HCT116 (cell line): ENCODE measurements around the gene PRDX1. TPM values are rescaled to one million over a fixed set of nuclear protein-coding genes. Genes with fewer than 3 reads are reported as not detected.
"Not testable (repeated sequence)": the region's sequence is repeated elsewhere in the genome, so short reads cannot be mapped to it uniquely, and the experiment has no call there.

ENCODE experiments used
- ATAC-seq: fragments of 200-7000 bp; cut with Tn5 transposase; 2 replicates; pipeline ENCODE4 v1.9.1; 2020; ENCODE audit warnings: mild to moderate bottlenecking, moderate library complexity
- BruUV-seq: library from RNA; stranded (reverse); fragments of 400-500 nt; replicated peaks from 2 replicates; lab custom pipeline; 2021; lab: Mats Ljungman, UMichigan
- CTCF ChIA-PET: fragments of 300-600 bp; sonication (Branson Sonifier 250); formaldehyde crosslinking; loops from one replicate; lab custom pipeline; 2021; ENCODE audit warnings: antibody characterized with exemption; lab: Charles Lee
- POLR2A ChIA-PET: fragments of 300-600, 350-600 bp; sonication (Branson Sonifier 250); formaldehyde crosslinking; loops from one replicate; lab custom pipeline; 2021; ENCODE audit warnings: antibody characterized with exemption; lab: Charles Lee
- RAD21 ChIA-PET, 2 experiments: fragments of 300-600 bp; sonication (Branson Sonifier 250); formaldehyde crosslinking; loops; one replicate each; lab custom pipeline; 2023; ENCODE audit warnings: low total read pairs in 2 of 2; ENCODE audit not compliant: uncharacterized antibody in 2 of 2, unreplicated experiment in 2 of 2, low non-redundant PET in 1 of 2; lab: Charles Lee
- DNase-seq: peaks from one replicate; pipeline ENCODE4 v3.0.0-alpha.2; 2010; ENCODE audit warnings: low read depth, low spot score
- H2AFZ ChIP-seq: fragments of 200-600 bp; shearing (Covaris generic), sonication (generic); 2 replicates; pipeline ENCODE4 v1.6.1; 2017; ENCODE audit warnings: low read depth, mixed run types, mixed read lengths, antibody characterized with exemption, low read length; ENCODE audit not compliant: poor library complexity, severe bottlenecking
- H3K27ac ChIP-seq: 2 replicates; pipeline ENCODE4 v1.5.1; 2012; ENCODE audit warnings: low read depth, low read length
- H3K27me3 ChIP-seq: fragments of 200-600 bp; sonication (generic); 2 replicates; pipeline ENCODE4 v1.6.1; 2016; ENCODE audit warnings: mixed run types, low read length, mixed read lengths; ENCODE audit not compliant: insufficient read depth
- H3K36me3 ChIP-seq, 2 experiments: fragments of 200-500 bp in 1 of 2; fragments of 200-600 bp in 1 of 2; sonication (Bioruptor generic) in 1 of 2; sonication (generic) in 1 of 2; 2 replicates each; pipeline versions ENCODE4 v1.5.1 to v1.6.1; 2014 to 2016; ENCODE audit warnings: low read length in 2 of 2, inconsistent platforms in 1 of 2, mixed read lengths in 1 of 2, mixed run types in 1 of 2; ENCODE audit not compliant: insufficient read depth in 2 of 2, control insufficient read depth in 1 of 2
- H3K4me1 ChIP-seq, 2 experiments: fragments of 200-600 bp in 1 of 2; sonication (generic) in 1 of 2; 2 replicates each; pipeline versions ENCODE4 v1.5.1 to v1.6.1; 2012 to 2017; ENCODE audit warnings: low read length in 2 of 2, inconsistent platforms in 1 of 2, mild to moderate bottlenecking in 1 of 2, mixed read lengths in 1 of 2, mixed run types in 1 of 2, moderate library complexity in 1 of 2; ENCODE audit not compliant: insufficient read depth in 2 of 2, control insufficient read depth in 1 of 2
- H3K4me2 ChIP-seq: fragments of 200-600 bp; sonication (generic); 2 replicates; pipeline ENCODE4 v1.6.1; 2017; ENCODE audit warnings: mixed run types, low read length, mixed read lengths
- H3K4me3 ChIP-seq, 2 experiments: fragments of 200-600 bp in 1 of 2; sonication (generic) in 1 of 2; replicated peaks in 1 of 2; 2 replicates each; pipeline ENCODE4 v1.5.1; 2011 to 2016; ENCODE audit warnings: low read length in 2 of 2, control low read depth in 1 of 2, low read depth in 1 of 2, mild to moderate bottlenecking in 1 of 2, mixed read lengths in 1 of 2, mixed run types in 1 of 2
- H3K79me2 ChIP-seq: fragments of 200-600 bp; sonication (generic); 2 replicates; pipeline ENCODE4 v1.6.1; 2017; ENCODE audit warnings: mild to moderate bottlenecking, mixed run types, low read length, moderate library complexity, mixed read lengths; ENCODE audit not compliant: insufficient read depth
- H3K9ac ChIP-seq: fragments of 200-600 bp; sonication (generic); 2 replicates; pipeline ENCODE4 v1.6.1; 2016; ENCODE audit warnings: low read length, mixed read lengths
- H3K9me2 ChIP-seq: fragments of 200-600 bp; sonication (generic), shearing (Covaris generic); 2 replicates; pipeline ENCODE4 v1.6.1; 2017; ENCODE audit warnings: mixed run types, mild to moderate bottlenecking, moderate library complexity; ENCODE audit not compliant: insufficient read depth
- H3K9me3 ChIP-seq, 2 experiments: fragments of 200-500 bp in 1 of 2; fragments of 200-600 bp in 1 of 2; sonication (Bioruptor generic) in 1 of 2; sonication (generic) in 1 of 2; 2 replicates each; pipeline ENCODE4 v1.6.1; 2014 to 2017; ENCODE audit warnings: low read length in 2 of 2, mixed read lengths in 2 of 2, inconsistent platforms in 1 of 2, low read depth in 1 of 2, mild to moderate bottlenecking in 1 of 2, mixed run types in 1 of 2, moderate library complexity in 1 of 2; ENCODE audit not compliant: control insufficient read depth in 1 of 2, insufficient read depth in 1 of 2
- H4K20me1 ChIP-seq: fragments of 200-600 bp; sonication (generic), shearing (Covaris generic); 2 replicates; pipeline ENCODE4 v1.6.1; 2017; ENCODE audit warnings: mixed run types, mild to moderate bottlenecking, moderate library complexity; ENCODE audit not compliant: insufficient read depth
- ATF3 ChIP-seq: IDR thresholded peaks from 2 replicates; pipeline ENCODE4 v1.6.1; 2012
- CEBPB ChIP-seq: IDR thresholded peaks from 2 replicates; pipeline ENCODE4 v1.6.1; 2012; ENCODE audit warnings: low read depth
- EGR1 ChIP-seq: IDR thresholded peaks from 2 replicates; pipeline ENCODE4 v1.6.1; 2012; ENCODE audit warnings: low read depth
- ELF1 ChIP-seq: IDR thresholded peaks from 2 replicates; pipeline ENCODE4 v1.6.1; 2012; ENCODE audit warnings: low read depth, borderline replicate concordance
- EZH2 ChIP-seq: fragments of 200-600 bp; sonication (generic); IDR thresholded peaks from 2 replicates; pipeline ENCODE4 v1.6.1; 2017; ENCODE audit warnings: antibody characterized with exemption, mixed run types
- EZH2phosphoT487 ChIP-seq: fragments of 200-600 bp; IDR thresholded peaks from 2 replicates; pipeline ENCODE4 v1.6.1; 2018; ENCODE audit warnings: antibody characterized with exemption, borderline replicate concordance
- JUND ChIP-seq: IDR thresholded peaks from 2 replicates; pipeline ENCODE4 v1.6.1; 2012
- POLR2AphosphoS5 ChIP-seq: IDR thresholded peaks from 2 replicates; pipeline ENCODE4 v1.6.1; 2011; ENCODE audit warnings: mild to moderate bottlenecking, low read depth, low read length, moderate library complexity
- REST ChIP-seq: IDR thresholded peaks from 2 replicates; pipeline ENCODE4 v1.6.1; 2012; ENCODE audit warnings: low read depth
- SIN3A ChIP-seq: IDR thresholded peaks from 2 replicates; pipeline ENCODE4 v1.6.1; 2012; ENCODE audit warnings: low read depth
- SRF ChIP-seq: IDR thresholded peaks from 2 replicates; pipeline ENCODE4 v1.6.1; 2012; ENCODE audit warnings: low read depth
- TCF7L2 ChIP-seq: IDR thresholded peaks from 2 replicates; pipeline ENCODE4 v1.7.0; 2011; ENCODE audit warnings: borderline replicate concordance, inconsistent platforms; ENCODE audit not compliant: insufficient read depth, insufficient read length; ENCODE audit errors: extremely low read depth
- YY1 ChIP-seq: IDR thresholded peaks from 2 replicates; pipeline ENCODE4 v1.6.1; 2011; ENCODE audit warnings: low read length, low read depth, moderate library complexity, mild to moderate bottlenecking; ENCODE audit not compliant: insufficient replicate concordance; ENCODE audit errors: extremely low read depth
- ZNF274 ChIP-seq: fragments of 200-500 bp; sonication (Bioruptor generic); IDR thresholded peaks from 2 replicates; pipeline ENCODE4 v1.6.1; 2014; ENCODE audit warnings: mild to moderate bottlenecking, low read depth, low read length, inconsistent platforms
- intact Hi-C: fragments of 100-400 bp; cut with micrococcal nuclease; formaldehyde crosslinking; loops from 2 replicates; pipeline ENCODE4 v1.10.0; 2022
- total RNA-seq: library from RNA; stranded (reverse); gene quantifications from one replicate; pipeline ENCODE4 v1.2.1, GENCODE V29; 2021; ENCODE audit not compliant: unreplicated experiment

The PRDX1 gene
- total RNA-seq, 1 experiment from 2014 or later: 1,171 TPM

GRCh38 chr1:45518910-45519309, 2.8 kb downstream of the PRDX1 start:
- no peak for DNase-seq
- Histone ChIP-seq H3K79me2 (peaks cover 77% of the 10 kb centered on the region), H3K4me1 (peaks cover 13 to 30% of the 10 kb centered on the region in 2 experiments; a peak in 3 of 4 replicates), H3K27me3 (no peaks in the 10 kb centered on the region), H3K9ac (no peak overlapping the region), H2AFZ (no peak overlapping the region), H3K4me3 (no peak overlapping the region), H4K20me1 (peaks cover 28% of the 10 kb centered on the region; the same call in 1 of the 2 replicates), H3K9me2 (no peaks in the 10 kb centered on the region), H3K9me3 (no peaks in the 10 kb centered on the region), H3K36me3 (peaks cover 36 to 51% of the 10 kb centered on the region in 2 experiments), H3K27ac (no peak overlapping the region), H3K4me2 (peak overlapping the region; percentile 90; the same call in 1 of the 2 replicates)
- no peak for TF ChIP-seq ZNF274
- no peak for TF ChIP-seq POLR2AphosphoS5
- TF ChIP-seq REST: no peak
- TF ChIP-seq ELF1: no peak
- no peak for TF ChIP-seq JUND
- no peak for TF ChIP-seq YY1
- TF ChIP-seq TCF7L2: no peak
- no peak for TF ChIP-seq CEBPB
- TF ChIP-seq EGR1: no peak
- no peak for TF ChIP-seq SIN3A
- no peak for TF ChIP-seq EZH2phosphoT487
- no peak for TF ChIP-seq SRF
- no peak for TF ChIP-seq EZH2
- TF ChIP-seq ATF3: no peak
- ChIA-PET RAD21 (no interaction called here), POLR2A (interaction anchor here (1.1 to 1.3 kb wide), 3 partner anchors 8 to 39 kb away, joined by 3 to 5 read pairs (median 3); partner anchors contain the start of gene AKR1A1), CTCF (no interaction called here)
- no peak for ATAC-seq
- BruUV-seq: TSS peak; percentile 14
- intact Hi-C loops: no loop called here

GRCh38 chr1:45518366-45518765, 3.3 kb downstream of the PRDX1 start:
- H3K4me2 ChIP-seq, H3K27me3 ChIP-seq, BruUV-seq, ATAC-seq, H3K9ac ChIP-seq, H3K9me2 ChIP-seq, RAD21 ChIA-PET, H3K4me3 ChIP-seq, CTCF ChIA-PET, H3K9me3 ChIP-seq, DNase-seq, intact Hi-C loops, H2AFZ ChIP-seq, H3K27ac ChIP-seq: not testable (repeated sequence)
- POLR2A ChIA-PET: interaction anchor here (0.6 to 1.2 kb wide), 4 partner anchors 8 to 189 kb away, joined by 3 to 8 read pairs (median 4); no protein-coding TSS in a partner anchor
- H3K36me3 ChIP-seq: peaks cover 36 to 56% of the 10 kb centered on the region in 2 experiments
- peaks cover 28% of the 10 kb centered on the region; the same call in 1 of the 2 replicates for H4K20me1 ChIP-seq
- peaks cover 10 to 25% of the 10 kb centered on the region in 2 experiments; a peak in 3 of 4 replicates for H3K4me1 ChIP-seq
- H3K79me2 ChIP-seq: peaks cover 82% of the 10 kb centered on the region
